HepG2 (cell line): Measurements from ENCODE around the gene TNNT3. TPM values are rescaled to one million over a fixed set of nuclear protein-coding genes. Genes with fewer than 3 reads are reported as not detected.

ENCODE experiments used
- ATAC-seq: fragments of 200-7000 bp; cut with Tn5 transposase; 3 replicates; pipeline ENCODE4 v1.9.1; 2020; ENCODE audit warnings: mild to moderate bottlenecking, moderate library complexity
- BruUV-seq: library from RNA; stranded (reverse); fragments of 400-500 nt; replicated peaks from 2 replicates; lab custom pipeline; 2021; lab: Mats Ljungman, UMichigan
- CTCF ChIA-PET: fragments of 300-600 bp; formaldehyde crosslinking; extraction: SDS; loops from one replicate; lab custom pipeline; 2021; ENCODE audit warnings: low total read pairs, inconsistent platforms, low intra/inter-chr PET ratio; lab: Yijun Ruan, JAX
- POLR2A ChIA-PET: fragments of 350-600 bp; sonication (Branson Sonifier 250); formaldehyde crosslinking; loops from one replicate; lab custom pipeline; 2020; ENCODE audit warnings: antibody characterized with exemption, inconsistent platforms; lab: Yijun Ruan, JAX
- DNase-seq: peaks from one replicate; pipeline ENCODE4 v3.0.0-alpha.2; 2015; ENCODE audit warnings: low spot score
- FAIRE-seq: peaks from 3 replicates; lab custom pipeline; 2011; peaks lifted over from hg19 to GRCh38; lab: Jason Lieb, UNC
- H2AFZ ChIP-seq: one replicate; pipeline ENCODE4 v1.6.1; 2011; ENCODE audit warnings: low read length, inconsistent platforms
- H3K27ac ChIP-seq: fragments of 300-600 bp; 3 replicates; pipeline ENCODE4 v1.8.0; 2011; ENCODE audit warnings: mixed run types, mild to moderate bottlenecking, mixed read lengths, low read length, inconsistent platforms; ENCODE audit not compliant: insufficient read depth; ENCODE audit errors: extremely low read length
- H3K27me3 ChIP-seq, 2 experiments: fragments of 200-600 bp in 1 of 2; 2 replicates in 1 of 2; 3 replicates in 1 of 2; pipeline versions ENCODE4 v1.6.0 to v1.8.0; 2011; ENCODE audit warnings: low read length in 2 of 2, mild to moderate bottlenecking in 2 of 2, moderate library complexity in 2 of 2, inconsistent platforms in 1 of 2; ENCODE audit not compliant: insufficient read depth in 2 of 2, control insufficient read depth in 1 of 2
- H3K36me3 ChIP-seq, 2 experiments: fragments of 200-600 bp in 1 of 2; replicated peaks in 1 of 2; 2 replicates in 1 of 2; 3 replicates in 1 of 2; pipeline versions ENCODE4 v1.5.1 to v1.8.0; 2011; ENCODE audit warnings: low read length in 2 of 2, inconsistent platforms in 1 of 2; ENCODE audit not compliant: insufficient read depth in 2 of 2, control insufficient read depth in 1 of 2
- H3K4me1 ChIP-seq: 2 replicates; pipeline ENCODE4 v1.5.1; 2012; ENCODE audit warnings: low read length, inconsistent platforms; ENCODE audit not compliant: insufficient read depth
- H3K4me2 ChIP-seq: 2 replicates; pipeline ENCODE4 v1.6.0; 2011; ENCODE audit warnings: low read depth, low read length, inconsistent platforms
- H3K4me3 ChIP-seq, 3 experiments: fragments of 200-600 bp in 1 of 3; sonication (generic), shearing (Covaris generic) in 1 of 3; replicated peaks in 1 of 3; 2 replicates each; pipeline ENCODE4 v1.5.1; 2011 to 2016; ENCODE audit warnings: low read length in 3 of 3, inconsistent platforms in 2 of 3, low read depth in 2 of 3, mild to moderate bottlenecking in 2 of 3, control low read depth in 1 of 3, mixed read lengths in 1 of 3; ENCODE audit not compliant: insufficient read depth in 1 of 3
- H3K79me2 ChIP-seq: one replicate; pipeline ENCODE4 v1.6.1; 2011; ENCODE audit warnings: low read length, inconsistent platforms; ENCODE audit not compliant: insufficient read depth
- H3K9ac ChIP-seq: 2 replicates; pipeline ENCODE4 v1.6.0; 2011; ENCODE audit warnings: mild to moderate bottlenecking, low read depth, low read length, inconsistent platforms; ENCODE audit not compliant: insufficient read depth
- H3K9me3 ChIP-seq: 2 replicates; pipeline ENCODE4 v1.5.1; 2012; ENCODE audit warnings: mild to moderate bottlenecking, low read length
- H4K20me1 ChIP-seq: 2 replicates; pipeline ENCODE4 v1.6.0; 2011; ENCODE audit warnings: inconsistent platforms, mild to moderate bottlenecking, low read length, moderate library complexity; ENCODE audit not compliant: insufficient read depth
- GTF2F1 ChIP-seq: fragments of 150-350 bp; IDR thresholded peaks from 2 replicates; pipeline ENCODE4 v1.6.1; 2014; ENCODE audit warnings: low read length
- MTF2 ChIP-seq: sonication (generic); formaldehyde crosslinking; IDR thresholded peaks from 2 replicates; pipeline ENCODE4 v1.5.0; 2020; ENCODE audit warnings: missing genetic modification reagents, borderline replicate concordance
- SMARCE1 ChIP-seq: fragments of 450-650 bp; IDR thresholded peaks from 2 replicates; pipeline ENCODE4 v1.6.1; 2017; ENCODE audit warnings: borderline replicate concordance
- ZFP62 ChIP-seq: sonication (generic); formaldehyde crosslinking; IDR thresholded peaks from 2 replicates; pipeline ENCODE4 v1.4.0; 2020; ENCODE audit warnings: missing genetic modification reagents
- WGBS: methylation state at CpG from one replicate; pipeline ENCODE4 v1.1.6; 2017; ENCODE audit warnings: low lambda C conversion rate; 5-methylcytosine and 5-hydroxymethylcytosine counted together
- in situ Hi-C: cut with HindIII; loops from 2 replicates; pipeline ENCODE4 v1.10.0; 2017; ENCODE audit warnings: low pct_unique_long_range_greater_than_20kb; ENCODE audit not compliant: extremely low pct_ligation_motif_present
- intact Hi-C: fragments of 100-400 bp; cut with micrococcal nuclease; formaldehyde crosslinking; loops from one replicate; pipeline ENCODE4 v1.10.0; 2022; ENCODE audit not compliant: unreplicated experiment
- polyA plus RNA-seq, 8 experiments: library from polyadenylated mRNA; depleted of rRNA in 3 of 8; stranded (reverse) in 7 of 8; unstranded in 1 of 8; fragments of >200 nt; fragmentation: Illumina TruSeq in 4 of 8; extraction: Trizol in 4 of 8; gene quantifications; 2 replicates each; pipeline versions ENCODE4 v1.2.1 to v1.2.3, GENCODE V29; 2011 to 2016; ENCODE audit warnings: low read depth in 4 of 8, missing spikeins in 1 of 8, mixed read lengths in 1 of 8; ENCODE audit not compliant: insufficient read depth in 1 of 8
- total RNA-seq, 5 experiments: library from RNA; depleted of rRNA; stranded (reverse); fragments of >200 nt; fragmentation: Illumina TruSeq; extraction: Trizol; gene quantifications; 2 replicates each; pipeline ENCODE4 v1.2.3, GENCODE V29; 2016; ENCODE audit warnings: low read depth in 1 of 5
- TF ChIP-seq, protein P1 (sequence below): sonication (generic); formaldehyde crosslinking; IDR thresholded peaks from 2 replicates; pipeline ENCODE4 v1.4.0; 2020; ENCODE audit warnings: mild to moderate bottlenecking, missing genetic modification reagents, borderline replicate concordance
- TF ChIP-seq, protein P2 (sequence below): sonication (generic); formaldehyde crosslinking; conservative IDR thresholded peaks from 2 replicates; pipeline ENCODE4 v1.8.0; 2022; ENCODE audit warnings: missing genetic modification reagents

Gene TNNT3
- total and polyA plus RNA-seq, 2 of the 13 experiments (the other 11 are each of a cell fraction or from before 2014, with no cell fraction given) = not detected

DNA sequence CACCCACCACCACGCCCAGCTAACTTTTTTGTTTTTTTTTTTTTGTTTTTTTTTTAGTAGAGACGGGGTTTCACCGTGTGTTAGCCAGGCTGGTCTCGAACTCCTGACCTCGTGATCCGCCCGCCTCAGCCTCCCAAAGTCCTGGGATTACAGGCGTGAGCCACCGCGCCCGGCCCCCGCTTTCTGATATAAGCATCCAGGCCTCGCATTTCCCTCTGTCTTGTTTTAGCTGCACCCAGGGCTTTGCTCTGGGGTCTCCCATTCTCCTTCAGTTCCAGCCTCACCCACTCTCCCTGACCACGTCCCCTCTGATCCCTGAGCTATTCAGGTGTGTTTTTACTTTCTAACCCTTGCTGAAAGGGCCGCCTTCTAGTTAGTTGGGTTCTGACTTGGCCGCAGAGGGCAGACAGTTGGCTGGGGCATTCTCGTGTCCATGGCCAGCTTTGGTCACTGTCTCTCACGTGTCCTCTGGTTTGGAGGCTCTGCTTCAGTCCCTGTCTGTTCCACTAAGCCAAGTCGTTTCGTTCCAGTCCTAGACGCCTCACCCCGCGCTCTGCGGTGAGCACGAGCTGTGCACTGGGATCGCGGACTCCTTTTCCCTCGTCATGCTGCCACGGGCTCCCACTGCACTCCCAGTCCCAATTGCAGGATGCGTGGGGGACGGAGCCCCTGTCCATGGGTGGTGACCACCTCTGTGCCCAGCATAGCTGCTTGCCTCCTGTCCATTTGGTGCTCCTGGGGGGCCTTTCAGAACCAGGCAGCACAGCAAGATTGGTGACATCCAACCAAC lies 6.0 kb upstream of the TNNT3 start:
- intact Hi-C loops = no loop called here
- no TSS peak for BruUV-seq
- Histone ChIP-seq H3K9ac (no peak overlapping the region), H3K4me2 (no peak overlapping the region), H3K27me3 (peaks cover 6 to 25% of the 10 kb centered on the region in 2 experiments; a peak in 4 of 5 replicates), H3K36me3 (no peaks in the 10 kb centered on the region), H4K20me1 (no peaks in the 10 kb centered on the region), H3K9me3 (no peaks in the 10 kb centered on the region), H3K79me2 (no peaks in the 10 kb centered on the region), H3K4me3 (no peak overlapping the region), H2AFZ (no peak overlapping the region), H3K27ac (no peak overlapping the region), H3K4me1 (no peaks in the 10 kb centered on the region)
- no peak for DNase-seq
- ATAC-seq = no peak
- in situ Hi-C loops = no loop called here
- FAIRE-seq = no peak
- POLR2A ChIA-PET = no interaction called here
- CTCF ChIA-PET = no interaction called here
- TF ChIP-seq SMARCE1 (no peak), ZFP62 (CRISPR knock-in tag) (no peak), MTF2 (CRISPR knock-in tag) (no peak), GTF2F1 (no peak)
- TF ChIP-seq, protein P1, sequence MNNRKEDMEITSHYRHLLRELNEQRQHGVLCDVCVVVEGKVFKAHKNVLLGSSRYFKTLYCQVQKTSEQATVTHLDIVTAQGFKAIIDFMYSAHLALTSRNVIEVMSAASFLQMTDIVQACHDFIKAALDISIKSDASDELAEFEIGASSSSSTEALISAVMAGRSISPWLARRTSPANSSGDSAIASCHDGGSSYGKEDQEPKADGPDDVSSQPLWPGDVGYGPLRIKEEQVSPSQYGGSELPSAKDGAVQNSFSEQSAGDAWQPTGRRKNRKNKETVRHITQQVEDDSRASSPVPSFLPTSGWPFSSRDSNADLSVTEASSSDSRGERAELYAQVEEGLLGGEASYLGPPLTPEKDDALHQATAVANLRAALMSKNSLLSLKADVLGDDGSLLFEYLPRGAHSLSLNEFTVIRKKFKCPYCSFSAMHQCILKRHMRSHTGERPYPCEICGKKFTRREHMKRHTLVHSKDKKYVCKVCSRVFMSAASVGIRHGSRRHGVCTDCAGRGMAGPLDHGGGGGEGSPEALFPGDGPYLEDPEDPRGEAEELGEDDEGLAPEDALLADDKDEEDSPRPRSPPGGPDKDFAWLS (CRISPR knock-in tag) = no peak
- TF ChIP-seq, protein P2, sequence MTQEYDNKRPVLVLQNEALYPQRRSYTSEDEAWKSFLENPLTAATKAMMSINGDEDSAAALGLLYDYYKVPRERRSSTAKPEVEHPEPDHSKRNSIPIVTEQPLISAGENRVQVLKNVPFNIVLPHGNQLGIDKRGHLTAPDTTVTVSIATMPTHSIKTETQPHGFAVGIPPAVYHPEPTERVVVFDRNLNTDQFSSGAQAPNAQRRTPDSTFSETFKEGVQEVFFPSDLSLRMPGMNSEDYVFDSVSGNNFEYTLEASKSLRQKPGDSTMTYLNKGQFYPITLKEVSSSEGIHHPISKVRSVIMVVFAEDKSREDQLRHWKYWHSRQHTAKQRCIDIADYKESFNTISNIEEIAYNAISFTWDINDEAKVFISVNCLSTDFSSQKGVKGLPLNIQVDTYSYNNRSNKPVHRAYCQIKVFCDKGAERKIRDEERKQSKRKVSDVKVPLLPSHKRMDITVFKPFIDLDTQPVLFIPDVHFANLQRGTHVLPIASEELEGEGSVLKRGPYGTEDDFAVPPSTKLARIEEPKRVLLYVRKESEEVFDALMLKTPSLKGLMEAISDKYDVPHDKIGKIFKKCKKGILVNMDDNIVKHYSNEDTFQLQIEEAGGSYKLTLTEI = no peak
- WGBS = 34% methylated on average over 26 of the region's 31 CpGs
